SK-N-SH treated with all-trans-retinoic acid at 6 μM for 48 hours (cell line): ENCODE results near the gene UPK1A.

Source experiments
- ATAC-seq: fragments of 200-7000 bp; cut with Tn5 transposase; 3 replicates; pipeline ENCODE4 v1.9.1; 2020; ENCODE audit warnings: mild to moderate bottlenecking, moderate library complexity
- ARNTL ChIP-seq: fragments of 450-650 bp; formaldehyde crosslinking; IDR thresholded peaks from 2 replicates; pipeline ENCODE4 v1.5.0; 2020; ENCODE audit warnings: low read depth, mild to moderate bottlenecking, moderate library complexity, borderline replicate concordance
- BACH2 ChIP-seq: fragments of 250-450 bp; sonication (Bioruptor Pico); IDR thresholded peaks from 2 replicates; pipeline ENCODE4 v1.9.0; 2021; ENCODE audit warnings: mild to moderate bottlenecking, borderline replicate concordance
- CSDC2 ChIP-seq: fragments of 250-450 bp; sonication (Bioruptor Pico); IDR thresholded peaks from 2 replicates; pipeline ENCODE4 v1.5.0; 2020; ENCODE audit warnings: mild to moderate bottlenecking, moderate library complexity
- GLIS3 ChIP-seq: fragments of 250-450 bp; sonication (Bioruptor Pico); IDR thresholded peaks from 2 replicates; pipeline ENCODE4 v1.5.0; 2020; ENCODE audit warnings: mild to moderate bottlenecking, moderate library complexity
- ISL1 ChIP-seq: fragments of 250-450 bp; sonication (Bioruptor Pico); IDR thresholded peaks from 2 replicates; pipeline ENCODE4 v2.1.2; 2022; ENCODE audit warnings: mild to moderate bottlenecking, moderate library complexity
- PPARA ChIP-seq: fragments of 250-450 bp; sonication (Bioruptor Pico); IDR thresholded peaks from 2 replicates; pipeline ENCODE4 v1.5.0; 2020; ENCODE audit warnings: mild to moderate bottlenecking, borderline replicate concordance
- RARB ChIP-seq: fragments of 250-450 bp; sonication (Bioruptor Pico); IDR thresholded peaks from 2 replicates; pipeline ENCODE4 v1.8.0; 2021; ENCODE audit warnings: mild to moderate bottlenecking, moderate library complexity
- TCF4 ChIP-seq: fragments of 250-450 bp; sonication (Bioruptor Pico); IDR thresholded peaks from 2 replicates; pipeline ENCODE4 v1.8.0; 2021; ENCODE audit warnings: mild to moderate bottlenecking, moderate library complexity, borderline replicate concordance
- TOX ChIP-seq: fragments of 250-450 bp; sonication (Bioruptor Pico); IDR thresholded peaks from 2 replicates; pipeline ENCODE4 v1.8.0; 2021; ENCODE audit warnings: mild to moderate bottlenecking, moderate library complexity, borderline replicate concordance
- ZC3H10 ChIP-seq: fragments of 250-450 bp; sonication (Bioruptor Pico); IDR thresholded peaks from 2 replicates; pipeline ENCODE4 v1.5.1; 2021; ENCODE audit warnings: mild to moderate bottlenecking, moderate library complexity
- ZFP3 ChIP-seq: fragments of 250-450 bp; sonication (Bioruptor Pico); IDR thresholded peaks from 2 replicates; pipeline ENCODE4 v1.5.0; 2020; ENCODE audit warnings: mild to moderate bottlenecking, moderate library complexity
- ZNF565 ChIP-seq: fragments of 450-650 bp; formaldehyde crosslinking; conservative IDR thresholded peaks from 2 replicates; pipeline ENCODE4 v1.5.0; 2020; ENCODE audit warnings: low read depth, mild to moderate bottlenecking, moderate library complexity
- ZNF70 ChIP-seq: fragments of 450-650 bp; formaldehyde crosslinking; IDR thresholded peaks from 2 replicates; pipeline ENCODE4 v1.5.0; 2020; ENCODE audit warnings: mild to moderate bottlenecking, moderate library complexity
- ZNF8 ChIP-seq: fragments of 450-650 bp; formaldehyde crosslinking; IDR thresholded peaks from 2 replicates; pipeline ENCODE4 v1.5.0; 2020; ENCODE audit warnings: mild to moderate bottlenecking, moderate library complexity
- TF ChIP-seq, protein P1 (sequence below): fragments of 250-450 bp; sonication (Bioruptor Pico); IDR thresholded peaks from 2 replicates; pipeline ENCODE4 v1.5.1; 2020; ENCODE audit warnings: low read depth, mild to moderate bottlenecking, moderate library complexity
- TF ChIP-seq, protein P2 (sequence below): fragments of 250-450 bp; sonication (Bioruptor Pico); IDR thresholded peaks from 2 replicates; pipeline ENCODE4 v1.5.1; 2021; ENCODE audit warnings: mild to moderate bottlenecking, moderate library complexity
- TF ChIP-seq, protein P3 (sequence below): fragments of 250-450 bp; sonication (Bioruptor Pico); IDR thresholded peaks from 2 replicates; pipeline ENCODE4 v1.5.0; 2020; ENCODE audit warnings: mild to moderate bottlenecking, moderate library complexity
- TF ChIP-seq, protein P4 (sequence below): fragments of 250-450 bp; sonication (Bioruptor Pico); IDR thresholded peaks from 2 replicates; pipeline ENCODE4 v1.8.0; 2020; ENCODE audit warnings: mild to moderate bottlenecking, moderate library complexity, borderline replicate concordance

The UPK1A gene

DNA sequence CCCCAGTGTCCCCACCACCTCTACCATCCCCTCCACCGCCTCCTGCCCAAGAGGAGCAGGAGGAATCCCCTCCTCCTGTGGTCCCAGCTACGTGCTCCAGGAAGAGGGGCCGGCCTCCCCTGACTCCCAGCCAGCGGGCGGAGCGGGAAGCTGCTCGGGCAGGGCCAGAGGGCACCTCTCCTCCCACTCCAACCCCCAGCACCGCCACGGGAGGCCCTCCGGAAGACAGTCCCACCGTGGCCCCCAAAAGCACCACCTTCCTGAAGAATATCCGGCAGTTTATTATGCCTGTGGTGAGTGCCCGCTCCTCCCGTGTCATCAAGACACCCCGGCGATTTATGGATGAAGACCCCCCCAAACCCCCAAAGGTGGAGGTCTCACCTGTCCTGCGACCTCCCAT is 54.3 kb downstream of the UPK1A start (continued):
- TF ChIP-seq, protein P1, sequence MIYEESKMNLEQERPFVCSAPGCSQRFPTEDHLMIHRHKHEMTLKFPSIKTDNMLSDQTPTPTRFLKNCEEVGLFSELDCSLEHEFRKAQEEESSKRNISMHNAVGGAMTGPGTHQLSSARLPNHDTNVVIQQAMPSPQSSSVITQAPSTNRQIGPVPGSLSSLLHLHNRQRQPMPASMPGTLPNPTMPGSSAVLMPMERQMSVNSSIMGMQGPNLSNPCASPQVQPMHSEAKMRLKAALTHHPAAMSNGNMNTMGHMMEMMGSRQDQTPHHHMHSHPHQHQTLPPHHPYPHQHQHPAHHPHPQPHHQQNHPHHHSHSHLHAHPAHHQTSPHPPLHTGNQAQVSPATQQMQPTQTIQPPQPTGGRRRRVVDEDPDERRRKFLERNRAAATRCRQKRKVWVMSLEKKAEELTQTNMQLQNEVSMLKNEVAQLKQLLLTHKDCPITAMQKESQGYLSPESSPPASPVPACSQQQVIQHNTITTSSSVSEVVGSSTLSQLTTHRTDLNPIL (CRISPR knock-in tag), result no peak
- TF ChIP-seq PPARA (CRISPR knock-in tag) (no peak), BACH2 (CRISPR knock-in tag) (no peak), GLIS3 (CRISPR knock-in tag) (no peak)

DNA sequence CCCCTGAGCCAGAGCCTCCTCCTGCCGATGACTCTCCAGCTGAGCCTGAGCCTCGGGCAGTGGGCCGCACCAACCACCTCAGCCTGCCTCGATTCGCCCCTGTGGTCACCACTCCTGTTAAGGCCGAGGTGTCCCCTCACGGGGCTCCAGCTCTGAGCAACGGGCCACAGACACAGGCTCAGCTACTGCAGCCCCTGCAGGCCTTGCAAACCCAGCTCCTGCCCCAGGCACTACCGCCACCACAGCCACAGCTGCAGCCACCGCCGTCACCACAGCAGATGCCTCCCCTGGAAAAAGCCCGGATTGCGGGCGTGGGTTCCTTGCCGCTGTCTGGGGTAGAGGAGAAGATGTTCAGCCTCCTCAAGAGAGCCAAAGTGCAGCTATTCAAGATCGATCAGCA is 55.1 kb downstream of the UPK1A start:
- ATAC-seq, result no peak
- TF ChIP-seq GLIS3 (CRISPR knock-in tag), result no peak
- no peak for TF ChIP-seq BACH2 (CRISPR knock-in tag)
- TF ChIP-seq, protein P2, sequence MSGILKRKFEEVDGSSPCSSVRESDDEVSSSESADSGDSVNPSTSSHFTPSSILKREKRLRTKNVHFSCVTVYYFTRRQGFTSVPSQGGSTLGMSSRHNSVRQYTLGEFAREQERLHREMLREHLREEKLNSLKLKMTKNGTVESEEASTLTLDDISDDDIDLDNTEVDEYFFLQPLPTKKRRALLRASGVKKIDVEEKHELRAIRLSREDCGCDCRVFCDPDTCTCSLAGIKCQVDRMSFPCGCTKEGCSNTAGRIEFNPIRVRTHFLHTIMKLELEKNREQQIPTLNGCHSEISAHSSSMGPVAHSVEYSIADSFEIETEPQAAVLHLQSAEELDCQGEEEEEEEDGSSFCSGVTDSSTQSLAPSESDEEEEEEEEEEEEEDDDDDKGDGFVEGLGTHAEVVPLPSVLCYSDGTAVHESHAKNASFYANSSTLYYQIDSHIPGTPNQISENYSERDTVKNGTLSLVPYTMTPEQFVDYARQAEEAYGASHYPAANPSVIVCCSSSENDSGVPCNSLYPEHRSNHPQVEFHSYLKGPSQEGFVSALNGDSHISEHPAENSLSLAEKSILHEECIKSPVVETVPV (CRISPR knock-in tag), result no peak
- TF ChIP-seq, protein P3, sequence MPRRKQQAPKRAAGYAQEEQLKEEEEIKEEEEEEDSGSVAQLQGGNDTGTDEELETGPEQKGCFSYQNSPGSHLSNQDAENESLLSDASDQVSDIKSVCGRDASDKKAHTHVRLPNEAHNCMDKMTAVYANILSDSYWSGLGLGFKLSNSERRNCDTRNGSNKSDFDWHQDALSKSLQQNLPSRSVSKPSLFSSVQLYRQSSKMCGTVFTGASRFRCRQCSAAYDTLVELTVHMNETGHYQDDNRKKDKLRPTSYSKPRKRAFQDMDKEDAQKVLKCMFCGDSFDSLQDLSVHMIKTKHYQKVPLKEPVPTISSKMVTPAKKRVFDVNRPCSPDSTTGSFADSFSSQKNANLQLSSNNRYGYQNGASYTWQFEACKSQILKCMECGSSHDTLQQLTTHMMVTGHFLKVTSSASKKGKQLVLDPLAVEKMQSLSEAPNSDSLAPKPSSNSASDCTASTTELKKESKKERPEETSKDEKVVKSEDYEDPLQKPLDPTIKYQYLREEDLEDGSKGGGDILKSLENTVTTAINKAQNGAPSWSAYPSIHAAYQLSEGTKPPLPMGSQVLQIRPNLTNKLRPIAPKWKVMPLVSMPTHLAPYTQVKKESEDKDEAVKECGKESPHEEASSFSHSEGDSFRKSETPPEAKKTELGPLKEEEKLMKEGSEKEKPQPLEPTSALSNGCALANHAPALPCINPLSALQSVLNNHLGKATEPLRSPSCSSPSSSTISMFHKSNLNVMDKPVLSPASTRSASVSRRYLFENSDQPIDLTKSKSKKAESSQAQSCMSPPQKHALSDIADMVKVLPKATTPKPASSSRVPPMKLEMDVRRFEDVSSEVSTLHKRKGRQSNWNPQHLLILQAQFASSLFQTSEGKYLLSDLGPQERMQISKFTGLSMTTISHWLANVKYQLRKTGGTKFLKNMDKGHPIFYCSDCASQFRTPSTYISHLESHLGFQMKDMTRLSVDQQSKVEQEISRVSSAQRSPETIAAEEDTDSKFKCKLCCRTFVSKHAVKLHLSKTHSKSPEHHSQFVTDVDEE (CRISPR knock-in tag), result no peak
- TF ChIP-seq, protein P1 (CRISPR knock-in tag), result no peak
- TF ChIP-seq PPARA (CRISPR knock-in tag), result no peak
- no peak for TF ChIP-seq ZNF565 (CRISPR knock-in tag)

DNA sequence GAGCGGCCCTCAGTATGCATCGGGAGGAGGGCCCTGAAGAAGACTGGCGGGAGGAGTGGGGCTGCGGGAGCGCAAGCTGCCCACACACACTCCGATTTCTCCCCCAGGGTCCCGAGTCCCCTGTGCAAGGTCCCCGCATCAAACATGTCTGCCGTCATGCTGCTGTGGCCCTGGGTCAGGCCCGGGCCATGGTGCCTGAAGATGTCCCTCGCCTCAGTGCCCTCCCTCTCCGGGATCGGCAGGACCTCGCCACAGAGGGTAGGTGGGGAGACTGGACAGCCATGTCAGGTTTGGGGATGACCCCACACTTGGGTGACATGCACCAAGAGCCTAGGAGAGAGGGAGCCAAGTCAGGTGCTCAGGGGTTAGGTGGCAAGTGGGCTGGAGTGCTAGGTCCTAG is 56.1 kb downstream of the UPK1A start:
- ATAC-seq, result no peak
- TF ChIP-seq ZNF8 (CRISPR knock-in tag), result no peak
- TF ChIP-seq, protein P3 (CRISPR knock-in tag), result no peak
- TF ChIP-seq ZFP3 (CRISPR knock-in tag), result no peak
- TF ChIP-seq CSDC2 (CRISPR knock-in tag), result no peak
- TF ChIP-seq RARB, result no peak
- no peak for TF ChIP-seq ZNF70 (CRISPR knock-in tag)
- TF ChIP-seq ZC3H10, result no peak
- TF ChIP-seq, protein P1 (CRISPR knock-in tag), result no peak
- TF ChIP-seq ARNTL (CRISPR knock-in tag), result no peak
- TF ChIP-seq TOX, result no peak
- no peak for TF ChIP-seq ISL1 (CRISPR knock-in tag)
- TF ChIP-seq, protein P4, sequence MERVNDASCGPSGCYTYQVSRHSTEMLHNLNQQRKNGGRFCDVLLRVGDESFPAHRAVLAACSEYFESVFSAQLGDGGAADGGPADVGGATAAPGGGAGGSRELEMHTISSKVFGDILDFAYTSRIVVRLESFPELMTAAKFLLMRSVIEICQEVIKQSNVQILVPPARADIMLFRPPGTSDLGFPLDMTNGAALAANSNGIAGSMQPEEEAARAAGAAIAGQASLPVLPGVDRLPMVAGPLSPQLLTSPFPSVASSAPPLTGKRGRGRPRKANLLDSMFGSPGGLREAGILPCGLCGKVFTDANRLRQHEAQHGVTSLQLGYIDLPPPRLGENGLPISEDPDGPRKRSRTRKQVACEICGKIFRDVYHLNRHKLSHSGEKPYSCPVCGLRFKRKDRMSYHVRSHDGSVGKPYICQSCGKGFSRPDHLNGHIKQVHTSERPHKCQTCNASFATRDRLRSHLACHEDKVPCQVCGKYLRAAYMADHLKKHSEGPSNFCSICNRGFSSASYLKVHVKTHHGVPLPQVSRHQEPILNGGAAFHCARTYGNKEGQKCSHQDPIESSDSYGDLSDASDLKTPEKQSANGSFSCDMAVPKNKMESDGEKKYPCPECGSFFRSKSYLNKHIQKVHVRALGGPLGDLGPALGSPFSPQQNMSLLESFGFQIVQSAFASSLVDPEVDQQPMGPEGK (CRISPR knock-in tag), result no peak
- TF ChIP-seq TCF4 (CRISPR knock-in tag), result no peak
